Measurements from ENCODE around the gene MYLK. TPM values are rescaled to one million over a fixed set of nuclear protein-coding genes. Genes with fewer than 3 reads are reported as not detected.
"Not testable (repeated sequence)": the region's sequence is repeated elsewhere in the genome, so short reads cannot be mapped to it uniquely, and the experiment has no call there.

Gene MYLK
- total RNA-seq, 1 donor = 807 TPM

DNA sequence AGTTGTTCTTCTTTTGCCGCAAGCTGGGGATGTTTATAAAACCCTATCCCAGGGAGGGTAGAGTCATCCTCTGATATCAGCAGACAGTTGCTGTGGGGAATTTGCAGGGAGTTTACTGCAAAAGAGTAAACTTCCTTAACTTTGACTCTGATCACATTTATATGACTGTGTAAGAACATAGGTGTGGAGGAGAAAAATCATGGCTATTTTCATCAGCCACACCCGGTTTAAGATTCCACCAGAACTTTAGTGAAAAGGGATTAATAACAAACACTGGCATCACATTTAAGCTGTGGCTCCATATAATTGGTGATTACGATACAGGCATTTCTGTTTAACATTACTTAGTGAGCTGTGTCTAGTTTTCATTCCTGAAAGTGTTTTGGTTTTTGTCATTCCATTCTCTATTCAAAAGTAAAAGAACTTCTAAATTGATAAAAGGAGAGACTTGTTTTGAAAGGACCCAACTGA, 143.1 kb downstream of the MYLK start:
- TF ChIP-seq, protein P1, sequence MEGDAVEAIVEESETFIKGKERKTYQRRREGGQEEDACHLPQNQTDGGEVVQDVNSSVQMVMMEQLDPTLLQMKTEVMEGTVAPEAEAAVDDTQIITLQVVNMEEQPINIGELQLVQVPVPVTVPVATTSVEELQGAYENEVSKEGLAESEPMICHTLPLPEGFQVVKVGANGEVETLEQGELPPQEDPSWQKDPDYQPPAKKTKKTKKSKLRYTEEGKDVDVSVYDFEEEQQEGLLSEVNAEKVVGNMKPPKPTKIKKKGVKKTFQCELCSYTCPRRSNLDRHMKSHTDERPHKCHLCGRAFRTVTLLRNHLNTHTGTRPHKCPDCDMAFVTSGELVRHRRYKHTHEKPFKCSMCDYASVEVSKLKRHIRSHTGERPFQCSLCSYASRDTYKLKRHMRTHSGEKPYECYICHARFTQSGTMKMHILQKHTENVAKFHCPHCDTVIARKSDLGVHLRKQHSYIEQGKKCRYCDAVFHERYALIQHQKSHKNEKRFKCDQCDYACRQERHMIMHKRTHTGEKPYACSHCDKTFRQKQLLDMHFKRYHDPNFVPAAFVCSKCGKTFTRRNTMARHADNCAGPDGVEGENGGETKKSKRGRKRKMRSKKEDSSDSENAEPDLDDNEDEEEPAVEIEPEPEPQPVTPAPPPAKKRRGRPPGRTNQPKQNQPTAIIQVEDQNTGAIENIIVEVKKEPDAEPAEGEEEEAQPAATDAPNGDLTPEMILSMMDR (IDR thresholded peaks at IDR 0.05; ENCODE audit: insufficient read depth, low read depth, low read length) = no peak
- no peak overlapping the region for H3K4me3 ChIP-seq (ENCODE audit: low read depth, low read length)
- peak; percentile 77 for DNase-seq (ENCODE audit: low read depth)

DNA sequence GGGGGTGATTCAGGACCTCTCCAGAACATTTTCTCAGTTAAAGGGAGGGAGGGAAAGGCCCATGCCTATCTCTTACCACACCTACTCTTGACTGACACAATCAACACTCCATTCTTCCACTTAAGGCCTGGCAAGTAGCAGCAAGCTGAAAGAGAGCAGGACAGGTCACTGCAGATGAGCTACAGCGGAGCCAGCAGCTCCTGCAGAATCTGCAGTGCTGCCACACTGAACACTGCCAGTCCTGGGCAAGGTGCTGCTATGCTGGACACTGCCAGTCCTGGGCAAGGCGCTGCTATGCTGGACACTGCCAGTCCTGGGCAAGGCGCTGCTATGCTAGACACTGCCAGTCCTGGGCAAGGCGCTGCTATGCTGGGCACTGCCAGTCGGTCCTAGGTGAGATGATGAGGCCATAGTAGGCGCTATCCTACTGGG, 143.7 kb downstream of the MYLK start:
- H3K4me3 ChIP-seq (ENCODE audit: low read depth, low read length) = no peak overlapping the region
- DNase-seq (ENCODE audit: low read depth) = no peak
- TF ChIP-seq, protein P1 (IDR thresholded peaks at IDR 0.05; ENCODE audit: insufficient read depth, low read depth, low read length) = no peak

DNA sequence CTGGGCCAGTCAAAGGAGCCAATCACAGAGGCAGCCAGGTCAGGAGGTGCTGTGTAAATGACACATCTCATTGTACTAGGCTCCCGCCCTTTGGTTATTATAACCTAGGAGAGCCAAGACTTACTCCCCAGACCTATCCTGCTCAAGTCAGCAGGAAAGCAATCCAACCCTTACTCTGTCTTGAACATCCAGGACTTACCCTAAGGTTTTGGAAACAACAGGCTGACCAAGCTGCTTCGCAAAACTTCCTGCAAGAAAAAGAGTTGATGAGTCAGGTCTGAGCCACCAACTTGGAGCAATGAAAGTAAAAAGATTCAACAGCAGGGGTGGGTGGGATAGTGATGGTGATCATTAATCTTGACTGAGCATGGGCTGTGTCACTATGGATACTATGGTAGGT, 144.4 kb downstream of the MYLK start:
- DNase-seq (ENCODE audit: low read depth) = peak; percentile 51
- no peak overlapping the region for H3K4me3 ChIP-seq (ENCODE audit: low read depth, low read length)
- TF ChIP-seq, protein P1 (IDR thresholded peaks at IDR 0.05; ENCODE audit: insufficient read depth, low read depth, low read length) = no peak

DNA sequence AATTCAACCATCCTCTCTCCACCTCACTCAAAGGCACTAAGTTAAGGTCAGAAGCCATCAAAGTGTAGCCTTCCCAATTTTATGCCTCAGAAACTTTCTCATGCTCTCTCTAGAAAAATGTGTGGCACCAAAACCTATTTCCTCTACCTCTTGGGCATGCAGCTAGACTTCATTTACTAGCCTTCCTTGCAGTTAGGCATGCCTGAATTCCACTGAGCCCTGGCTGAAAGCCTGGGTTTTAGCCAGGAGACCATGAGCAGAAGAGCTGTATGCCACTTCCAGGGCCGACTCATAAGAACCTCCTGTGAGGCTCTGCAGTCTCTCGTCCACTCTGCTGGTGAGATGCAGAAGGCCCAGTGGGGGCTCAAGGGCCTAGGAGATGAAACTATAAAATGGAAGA, 145.0 kb downstream of the MYLK start:
- no peak overlapping the region for H3K4me3 ChIP-seq (ENCODE audit: low read depth, low read length)
- no peak for DNase-seq (ENCODE audit: low read depth)
- TF ChIP-seq, protein P1 (IDR thresholded peaks at IDR 0.05; ENCODE audit: insufficient read depth, low read depth, low read length) = no peak

DNA sequence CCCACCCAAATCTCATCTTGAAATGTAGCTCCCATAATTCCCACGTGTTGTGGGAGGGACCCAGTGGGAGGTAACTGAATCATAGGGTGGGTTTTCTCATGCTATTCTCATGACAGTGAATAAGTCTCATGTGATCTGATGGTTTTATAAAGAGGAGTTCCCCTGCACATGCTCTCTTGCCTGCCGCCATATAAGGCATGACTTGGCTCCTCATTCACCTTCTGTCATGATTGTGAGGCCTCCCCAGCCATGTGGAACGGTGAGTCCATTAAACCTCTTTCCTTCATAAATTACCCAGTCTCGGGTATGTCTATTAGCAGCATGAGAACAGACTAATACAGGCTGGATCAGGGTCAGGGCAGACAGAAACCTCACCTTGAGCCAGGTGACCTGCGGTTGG, 145.6 kb downstream of the MYLK start:
- H3K4me3 ChIP-seq (ENCODE audit: low read depth, low read length); DNase-seq (ENCODE audit: low read depth): not testable (repeated sequence)

DNA sequence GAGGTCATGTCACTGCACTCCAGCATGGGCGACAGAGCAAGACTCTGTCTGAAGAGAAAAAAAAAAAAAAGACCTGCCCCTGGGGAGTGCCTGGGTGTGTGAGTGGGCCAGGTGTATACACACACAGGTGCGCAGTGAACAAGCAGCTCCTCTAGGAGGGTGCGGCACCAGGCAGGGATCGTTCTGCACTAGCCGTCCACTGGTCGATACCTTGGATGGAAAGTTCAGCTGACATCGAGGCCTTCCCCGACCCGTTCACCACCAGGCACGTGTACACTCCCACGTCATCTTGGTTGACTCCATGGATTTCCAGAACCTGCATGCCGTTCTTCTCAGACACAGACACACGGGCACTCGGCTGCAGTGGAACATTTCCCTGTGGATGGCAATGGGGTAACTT, 147.0 kb downstream of the MYLK start:
- DNase-seq (ENCODE audit: low read depth) = no peak
- TF ChIP-seq, protein P1 (IDR thresholded peaks at IDR 0.05; ENCODE audit: insufficient read depth, low read depth, low read length) = no peak
- H3K4me3 ChIP-seq (ENCODE audit: low read depth, low read length) = no peak overlapping the region

DNA sequence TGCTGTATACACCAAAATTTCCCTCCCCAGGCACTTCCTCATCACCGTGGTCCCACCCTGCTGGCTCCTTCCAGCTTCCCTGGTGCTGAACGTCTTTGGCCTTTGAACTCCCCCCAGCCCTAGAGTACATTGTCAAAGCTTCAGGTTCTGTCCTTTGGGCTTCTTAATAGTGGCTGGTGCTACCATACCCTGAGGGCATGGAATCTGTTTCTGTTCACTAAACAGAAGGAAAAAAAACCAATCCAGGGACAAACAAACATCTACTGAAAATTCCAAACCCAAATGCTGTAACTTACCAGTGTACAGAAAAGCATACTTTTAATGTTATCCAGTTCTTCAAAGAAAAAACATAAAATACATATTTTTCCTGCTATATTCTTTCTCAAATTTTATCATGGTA, 148.7 kb downstream of the MYLK start:
- TF ChIP-seq, protein P1 (IDR thresholded peaks at IDR 0.05; ENCODE audit: insufficient read depth, low read depth, low read length) = no peak
- DNase-seq (ENCODE audit: low read depth) = no peak
- H3K4me3 ChIP-seq (ENCODE audit: low read depth, low read length) = no peak overlapping the region
